Measurements from ENCODE around the gene AGPAT3.
A peak's percentile ranks its signal among the peaks of the same experiment; 100 is the strongest.

The AGPAT3 gene

DNA sequence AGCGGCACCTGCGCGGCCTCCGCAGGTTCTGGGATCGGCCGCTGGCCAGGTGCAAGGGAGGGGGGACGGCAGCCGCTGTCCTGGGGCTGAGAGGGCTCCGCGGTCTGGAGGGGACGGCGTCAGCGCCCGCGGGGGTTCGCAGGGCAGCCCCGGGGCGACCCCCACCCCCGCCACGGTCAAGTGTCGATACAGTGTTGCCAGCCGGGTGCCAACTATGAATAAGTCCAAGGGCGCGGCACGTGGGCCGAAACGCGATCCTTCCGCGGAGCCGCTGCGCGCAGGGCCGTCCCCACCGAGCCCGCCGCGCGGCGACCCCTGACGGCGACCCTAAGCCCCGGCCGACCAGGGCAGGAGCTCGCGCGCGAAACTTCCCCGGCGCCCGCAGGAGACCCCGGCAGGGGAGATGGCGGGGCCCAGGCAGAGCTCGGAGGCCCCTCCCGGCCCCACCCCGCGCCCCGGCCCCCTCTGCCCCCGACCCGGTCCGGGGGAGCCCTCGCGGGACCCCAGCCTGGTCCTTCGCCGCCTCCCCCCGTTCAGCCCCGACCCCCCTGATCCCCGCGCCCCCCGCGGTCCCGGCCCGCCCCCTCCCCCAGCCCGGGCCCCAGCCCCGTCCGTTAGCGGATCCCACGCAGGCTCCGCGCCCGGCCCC is 586 bp upstream of the AGPAT3 start:
- TF ChIP-seq, protein P1, sequence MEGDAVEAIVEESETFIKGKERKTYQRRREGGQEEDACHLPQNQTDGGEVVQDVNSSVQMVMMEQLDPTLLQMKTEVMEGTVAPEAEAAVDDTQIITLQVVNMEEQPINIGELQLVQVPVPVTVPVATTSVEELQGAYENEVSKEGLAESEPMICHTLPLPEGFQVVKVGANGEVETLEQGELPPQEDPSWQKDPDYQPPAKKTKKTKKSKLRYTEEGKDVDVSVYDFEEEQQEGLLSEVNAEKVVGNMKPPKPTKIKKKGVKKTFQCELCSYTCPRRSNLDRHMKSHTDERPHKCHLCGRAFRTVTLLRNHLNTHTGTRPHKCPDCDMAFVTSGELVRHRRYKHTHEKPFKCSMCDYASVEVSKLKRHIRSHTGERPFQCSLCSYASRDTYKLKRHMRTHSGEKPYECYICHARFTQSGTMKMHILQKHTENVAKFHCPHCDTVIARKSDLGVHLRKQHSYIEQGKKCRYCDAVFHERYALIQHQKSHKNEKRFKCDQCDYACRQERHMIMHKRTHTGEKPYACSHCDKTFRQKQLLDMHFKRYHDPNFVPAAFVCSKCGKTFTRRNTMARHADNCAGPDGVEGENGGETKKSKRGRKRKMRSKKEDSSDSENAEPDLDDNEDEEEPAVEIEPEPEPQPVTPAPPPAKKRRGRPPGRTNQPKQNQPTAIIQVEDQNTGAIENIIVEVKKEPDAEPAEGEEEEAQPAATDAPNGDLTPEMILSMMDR (IDR thresholded peaks at IDR 0.05) = no peak
- Mint-ChIP-seq H3K27me3 (ENCODE audit: low read depth, poor library complexity) (peaks cover 62% of the 10 kb centered on the region), H3K36me3 (ENCODE audit: low read depth) (peaks cover 4% of the 10 kb centered on the region), H3K27ac (no peak overlapping the region), H3K4me1 (peaks cover 44% of the 10 kb centered on the region), H3K4me3 (no peak overlapping the region), H3K9me3 (no peaks in the 10 kb centered on the region)
- peak; percentile 64 for DNase-seq

DNA sequence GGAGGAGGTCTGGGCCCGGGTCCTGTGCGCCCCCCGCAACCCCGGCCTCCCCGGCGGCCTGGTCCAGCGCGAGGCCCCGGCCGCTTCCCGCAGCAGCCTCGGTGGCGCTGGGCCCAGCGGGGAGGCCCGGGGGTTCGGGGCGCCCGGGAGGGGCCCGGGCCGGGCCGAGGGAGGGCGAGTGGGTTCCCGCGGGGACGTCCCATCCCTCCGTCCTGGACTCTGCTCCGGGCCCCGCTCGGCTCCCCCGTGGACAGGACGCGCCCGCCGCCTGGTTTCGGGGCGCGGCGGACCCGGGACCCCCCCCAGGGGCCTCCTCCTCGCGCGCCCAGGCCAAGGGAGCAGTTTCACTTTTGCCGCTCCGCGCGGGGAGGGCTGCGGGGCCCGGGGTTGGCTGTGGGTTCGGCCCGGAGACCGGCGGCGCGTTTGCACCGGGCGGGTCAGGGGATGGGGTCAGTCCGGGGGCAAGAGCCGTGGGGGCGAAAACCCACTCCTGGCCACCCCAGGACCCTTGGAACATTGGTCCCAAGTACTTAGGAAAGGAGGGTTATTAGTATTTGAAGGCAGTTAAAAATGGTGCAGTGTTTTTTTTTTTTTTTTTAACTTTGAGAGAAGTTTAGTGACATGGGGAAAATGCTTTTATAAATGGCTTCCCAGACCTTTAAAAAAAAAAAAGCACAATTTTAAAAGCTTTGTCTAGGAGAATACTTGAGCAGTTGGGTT is 677 bp downstream of the AGPAT3 start:
- Mint-ChIP-seq H3K27ac (no peak overlapping the region), H3K4me1 (peaks cover 32% of the 10 kb centered on the region), H3K9me3 (no peaks in the 10 kb centered on the region), H3K4me3 (peak overlapping the region; percentile 80), H3K27me3 (ENCODE audit: low read depth, poor library complexity) (peaks cover 71% of the 10 kb centered on the region), H3K36me3 (ENCODE audit: low read depth) (peaks cover 6% of the 10 kb centered on the region)
- TF ChIP-seq, protein P1 (IDR thresholded peaks at IDR 0.05) = no peak
- peak; percentile 39 for DNase-seq

DNA sequence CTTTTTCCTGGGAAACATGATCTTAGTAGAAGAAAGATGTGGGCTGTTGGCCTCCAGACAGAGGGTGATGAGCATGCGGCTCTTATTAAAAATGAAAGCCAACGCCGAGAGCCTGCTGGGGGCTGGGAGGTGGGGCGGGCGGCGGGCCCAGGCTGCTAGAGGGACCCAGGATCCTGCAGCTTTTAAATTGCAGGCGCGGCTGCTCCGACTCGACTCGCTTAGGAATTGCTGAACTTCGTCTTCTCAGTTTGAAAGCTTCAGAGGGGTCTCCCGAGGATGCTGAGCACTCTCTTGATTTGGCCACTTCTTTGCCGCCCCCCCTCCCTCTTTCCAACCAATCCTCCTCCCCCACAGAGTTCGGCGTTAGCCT is 1.2 kb downstream of the AGPAT3 start:
- no peak for DNase-seq
- Mint-ChIP-seq H3K36me3 (ENCODE audit: low read depth) (peaks cover 12% of the 10 kb centered on the region), H3K27ac (no peak overlapping the region), H3K27me3 (ENCODE audit: low read depth, poor library complexity) (peaks cover 74% of the 10 kb centered on the region), H3K9me3 (no peaks in the 10 kb centered on the region), H3K4me3 (peak overlapping the region; percentile 80), H3K4me1 (peaks cover 28% of the 10 kb centered on the region)
- TF ChIP-seq, protein P1 (IDR thresholded peaks at IDR 0.05) = no peak

DNA sequence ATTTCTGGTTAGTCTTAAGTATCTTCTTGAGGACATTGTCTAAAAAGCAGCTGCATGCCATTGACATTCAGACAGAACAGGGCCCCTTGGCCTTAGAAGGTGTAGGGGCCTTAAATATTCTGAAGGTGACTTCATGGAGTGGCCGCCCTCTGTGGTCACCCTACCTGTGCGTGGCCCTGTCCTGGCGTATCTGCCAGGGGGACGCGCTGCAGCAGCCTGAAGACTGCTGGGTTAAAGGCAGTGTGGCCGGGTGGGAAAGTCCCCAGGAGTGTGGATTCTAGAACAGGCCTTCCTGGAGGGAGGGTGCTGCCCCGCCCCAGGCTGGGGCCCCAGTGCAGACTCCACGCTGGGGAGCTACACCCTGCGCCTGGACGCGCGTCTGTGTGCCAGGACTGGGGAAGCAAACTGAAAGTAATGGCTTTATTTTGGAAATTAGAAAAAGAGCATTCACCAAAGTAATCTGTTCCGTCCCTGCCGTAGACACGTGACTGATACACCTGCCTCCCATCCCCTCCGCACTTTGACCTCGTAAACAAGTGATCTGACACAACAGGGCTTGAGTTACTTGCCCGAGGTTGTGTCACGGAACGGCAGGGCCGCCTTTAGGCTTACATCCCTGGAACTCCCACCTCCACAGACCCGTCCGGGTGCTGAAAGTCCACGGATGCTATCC is 1.8 kb downstream of the AGPAT3 start:
- TF ChIP-seq, protein P1 (IDR thresholded peaks at IDR 0.05) = no peak
- Mint-ChIP-seq H3K27ac (no peak overlapping the region), H3K9me3 (no peaks in the 10 kb centered on the region), H3K4me3 (peak overlapping the region; percentile 80), H3K27me3 (ENCODE audit: low read depth, poor library complexity) (peaks cover 74% of the 10 kb centered on the region), H3K4me1 (peaks cover 24% of the 10 kb centered on the region), H3K36me3 (ENCODE audit: low read depth) (peaks cover 17% of the 10 kb centered on the region)
- no peak for DNase-seq

DNA sequence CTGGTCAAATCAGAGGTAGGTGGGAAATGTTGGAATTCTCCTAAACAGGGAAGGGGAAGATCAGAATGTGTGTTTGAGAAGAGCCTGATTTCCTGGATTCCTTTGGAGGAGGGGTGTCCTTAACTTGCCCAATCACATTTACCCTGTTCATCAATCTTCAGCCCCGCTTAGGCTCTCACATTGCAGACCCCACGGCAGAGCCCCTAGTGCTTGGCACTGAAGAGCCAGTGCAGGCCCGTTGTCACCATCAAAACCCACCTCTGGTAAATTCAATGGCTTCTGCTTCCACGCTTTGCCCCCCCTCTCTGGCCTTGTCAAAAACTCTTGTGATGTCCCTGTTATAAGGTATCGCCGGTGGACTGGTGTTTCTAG is 2.3 kb downstream of the AGPAT3 start:
- H3K4me3 Mint-ChIP-seq = peak overlapping the region; percentile 66
- no peak overlapping the region for H3K27ac Mint-ChIP-seq

More for the DNA sequence above, 2.3 kb downstream of the AGPAT3 start:
- Mint-ChIP-seq H3K27me3 (ENCODE audit: low read depth, poor library complexity) (peaks cover 71% of the 10 kb centered on the region), H3K4me1 (peaks cover 24% of the 10 kb centered on the region), H3K36me3 (ENCODE audit: low read depth) (peaks cover 19% of the 10 kb centered on the region), H3K9me3 (no peaks in the 10 kb centered on the region)
- no peak for DNase-seq
- TF ChIP-seq, protein P1 (IDR thresholded peaks at IDR 0.05) = no peak
